Stimulated activated CD4-positive, alpha-beta T cell treated with anti-CD3 and anti-CD28 coated beads, Interleukin-4, amount 100 ng/mL, for 48 hours (primary cell): ENCODE measurements around the gene LRBA.
"Not testable (repeated sequence)": the region's sequence is repeated elsewhere in the genome, so short reads cannot be mapped to it uniquely, and the experiment has no call there.

Experiments used
- DNase-seq, 2 donors: peaks; one replicate each; pipeline ENCODE4 v3.0.0-alpha.2; 2020; ENCODE audit warnings: low read depth in 2 of 2

The LRBA gene

DNA sequence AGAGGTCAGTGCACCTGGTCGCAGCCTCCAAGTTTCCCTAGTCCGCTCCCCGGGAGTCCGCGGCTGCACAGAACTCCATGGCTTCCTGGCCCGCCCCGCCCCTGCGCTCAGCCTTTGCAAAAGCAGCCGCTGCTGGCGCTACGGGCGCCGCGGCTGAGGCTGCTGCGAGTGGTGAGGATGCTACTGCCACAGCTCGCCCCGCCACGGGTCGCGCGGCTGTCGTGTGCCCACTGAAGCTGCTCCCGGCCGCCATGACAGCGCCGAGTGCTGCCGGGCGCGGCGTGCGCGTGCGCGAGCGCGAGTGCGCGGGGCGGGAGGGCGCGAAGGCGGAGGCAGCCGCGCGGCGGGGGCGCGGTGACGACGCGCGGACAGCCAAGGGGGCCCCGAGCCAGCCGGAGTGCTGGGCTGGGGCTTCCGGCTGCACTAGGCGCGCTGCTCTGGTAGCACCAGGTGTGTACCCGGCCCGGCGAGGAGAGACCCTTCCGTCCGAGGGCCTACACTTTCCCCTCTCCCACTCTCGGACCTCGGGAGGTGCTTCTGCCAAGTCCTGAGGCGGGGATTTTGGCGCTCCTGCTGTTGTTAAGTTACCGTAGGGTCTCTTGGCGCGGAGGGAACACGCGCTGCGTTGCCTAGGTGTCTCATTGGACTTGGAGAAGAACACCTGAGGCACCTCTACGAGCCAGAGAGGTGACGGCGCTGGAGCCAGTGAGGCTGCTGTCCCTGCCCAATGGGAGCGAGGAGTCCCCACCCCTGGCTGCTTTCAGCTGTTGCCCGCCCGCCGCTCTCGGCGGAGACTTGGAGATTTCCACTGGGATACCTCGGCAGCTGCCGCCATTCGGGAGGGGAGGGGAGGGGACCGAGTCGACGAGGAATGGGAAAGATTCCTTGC, 619 bp upstream of the LRBA start:
- peak; percentile 70 to 76 for DNase-seq

DNA sequence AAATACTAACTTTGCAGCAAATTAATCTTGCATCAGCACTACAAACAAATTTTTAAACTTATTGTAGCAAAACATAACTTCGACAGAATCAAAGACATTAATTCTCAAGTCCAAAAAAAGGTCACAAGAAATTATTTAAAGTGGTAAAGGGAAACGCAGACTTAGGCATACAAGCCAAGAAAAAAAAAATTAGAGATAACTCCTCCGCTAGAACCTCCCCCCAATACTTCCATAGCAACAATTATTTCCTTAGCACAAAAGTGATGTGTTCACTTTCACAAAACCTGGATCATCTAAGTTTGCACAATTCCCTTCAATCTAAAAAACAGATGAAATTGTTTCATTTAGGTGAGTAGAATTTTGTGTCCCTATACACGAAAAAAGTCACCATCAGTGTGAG, 1.1 kb downstream of the LRBA start:
- no peak for DNase-seq

GRCh38 chr4:151013491-151013890, 1.6 kb downstream of the LRBA start:
- no peak for DNase-seq

- DNase-seq = peak in 1 of 2 donors; percentile 16
Measured at GRCh38 chr4:151012820-151013219, 2.3 kb downstream of the LRBA start.

GRCh38 chr4:151012376-151012775, 2.7 kb downstream of the LRBA start:
- DNase-seq = no peak

- no peak for DNase-seq
Measured at GRCh38 chr4:151004222-151004621, 10.9 kb downstream of the LRBA start.

- no peak for DNase-seq
Measured at GRCh38 chr4:151000747-151001429, 14.2 kb downstream of the LRBA start.

GRCh38 chr4:150999086-150999485, 16.0 kb downstream of the LRBA start:
- DNase-seq = no peak

DNA sequence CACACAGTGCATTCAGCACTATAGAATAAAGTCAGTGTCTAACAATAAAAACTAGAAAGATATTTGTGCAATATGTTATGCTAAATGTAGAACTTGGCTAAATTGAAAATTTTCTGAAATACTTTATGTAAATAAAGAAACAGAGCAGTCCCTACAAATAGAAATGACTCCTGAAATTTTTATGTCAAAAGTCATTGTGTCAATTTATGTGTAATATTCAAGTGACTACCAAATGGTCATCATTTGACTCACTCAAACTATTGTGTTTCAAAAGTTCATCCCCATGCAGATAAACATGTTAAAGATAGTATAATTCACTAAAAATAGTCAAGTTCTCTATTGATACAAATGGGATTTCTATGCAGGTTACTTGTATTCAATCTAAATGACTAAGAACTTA, 17.9 kb downstream of the LRBA start:
- no peak for DNase-seq

GRCh38 chr4:150994721-150995120, 20.4 kb downstream of the LRBA start:
- DNase-seq = no peak

DNA sequence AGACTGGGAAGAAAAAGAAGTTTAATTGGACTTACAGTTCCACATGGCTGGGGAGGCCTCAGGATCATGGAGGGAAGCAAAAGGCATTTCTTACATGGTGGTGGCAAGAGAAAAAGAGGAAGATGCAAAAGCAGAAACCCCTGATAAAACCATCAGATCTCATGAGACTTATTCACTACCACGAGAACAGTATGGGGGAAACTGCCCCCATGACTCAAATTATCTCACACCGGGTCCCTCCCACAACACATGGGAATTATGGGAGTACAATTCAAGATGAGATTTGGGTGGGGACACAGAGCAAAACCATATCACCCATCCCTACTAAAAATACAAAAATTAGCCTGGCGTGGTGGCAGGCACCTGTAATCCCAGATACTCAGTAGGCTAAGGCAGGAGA, 21.5 kb downstream of the LRBA start:
- not testable (repeated sequence) for DNase-seq

- DNase-seq = no peak
Measured at GRCh38 chr4:150990993-150991392, 24.1 kb downstream of the LRBA start.

DNA sequence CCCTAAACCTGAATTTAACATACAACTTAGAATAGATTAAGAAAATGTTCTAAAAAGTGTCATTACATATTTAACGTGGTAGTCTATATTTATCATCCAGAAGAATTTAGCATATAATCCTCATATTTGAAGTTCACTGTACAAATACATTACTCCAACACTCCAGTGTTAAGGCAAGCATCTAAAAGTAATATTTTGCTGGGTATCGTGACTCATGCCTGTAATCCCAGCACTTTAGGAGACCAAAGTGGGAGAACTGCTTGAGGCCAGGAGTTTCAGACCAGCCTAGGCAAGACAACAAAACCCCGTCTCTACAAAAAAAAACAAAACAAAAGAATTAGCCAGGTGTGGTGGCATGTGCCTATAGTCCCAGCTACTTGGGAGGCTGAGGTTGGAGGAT, 24.8 kb downstream of the LRBA start:
- no peak for DNase-seq

GRCh38 chr4:150988238-150988637, 26.8 kb downstream of the LRBA start:
- no peak for DNase-seq

DNA sequence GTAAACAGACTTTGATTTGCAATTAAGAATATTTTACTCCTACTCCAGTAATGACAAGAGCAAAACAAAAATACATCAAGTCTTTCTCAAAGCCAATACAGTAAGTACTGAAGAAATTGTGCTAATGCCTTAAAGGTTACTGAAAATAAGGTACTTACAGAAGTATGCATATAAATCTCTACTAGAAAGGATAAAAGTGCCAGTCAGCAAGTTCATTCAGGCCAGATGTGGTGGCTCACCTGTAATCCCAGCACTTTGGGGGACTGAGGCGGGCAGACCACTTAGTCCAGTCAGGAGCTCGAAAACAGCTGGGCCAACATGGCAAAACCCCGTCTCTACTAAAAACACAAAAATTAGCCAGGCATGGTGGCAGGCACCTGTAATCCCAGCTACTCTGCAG, 27.9 kb downstream of the LRBA start:
- DNase-seq = no peak

GRCh38 chr4:150986085-150986484, 29.0 kb downstream of the LRBA start:
- DNase-seq = peak in 1 of 2 donors; percentile 38

- no peak for DNase-seq
Measured at GRCh38 chr4:150983851-150984250, 31.2 kb downstream of the LRBA start.

DNA sequence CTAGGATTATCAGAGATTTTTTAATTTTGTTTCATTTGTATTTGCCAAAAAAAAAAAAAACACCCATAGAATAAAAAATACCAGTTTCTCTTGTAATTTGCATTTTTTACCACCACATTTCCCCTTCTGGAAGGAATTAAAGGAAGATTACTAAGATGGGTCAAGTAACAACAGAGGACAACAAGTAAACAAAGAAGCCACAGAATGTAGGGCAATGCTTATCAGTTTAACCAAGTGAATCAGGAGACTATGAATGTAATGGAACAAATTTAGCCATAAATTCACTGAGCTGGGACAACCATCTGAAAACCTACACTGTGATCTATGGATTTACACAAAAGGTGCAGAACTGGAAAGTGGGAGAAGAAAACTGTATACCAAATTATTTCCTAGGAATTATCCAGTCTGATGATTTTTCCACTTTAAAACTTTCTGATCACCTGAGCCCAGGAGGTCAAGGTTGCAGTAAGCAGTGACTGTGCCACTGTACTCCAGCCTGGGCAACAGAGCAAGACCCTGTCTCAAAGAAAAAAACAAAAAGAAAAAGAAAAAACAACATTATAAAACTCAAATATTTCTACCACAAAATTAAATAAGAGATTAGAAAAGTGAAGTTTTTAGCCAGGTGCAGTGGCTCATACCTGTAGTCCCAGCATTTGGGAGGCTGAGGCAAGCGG, 32.4 kb downstream of the LRBA start:
- DNase-seq = no peak

DNA sequence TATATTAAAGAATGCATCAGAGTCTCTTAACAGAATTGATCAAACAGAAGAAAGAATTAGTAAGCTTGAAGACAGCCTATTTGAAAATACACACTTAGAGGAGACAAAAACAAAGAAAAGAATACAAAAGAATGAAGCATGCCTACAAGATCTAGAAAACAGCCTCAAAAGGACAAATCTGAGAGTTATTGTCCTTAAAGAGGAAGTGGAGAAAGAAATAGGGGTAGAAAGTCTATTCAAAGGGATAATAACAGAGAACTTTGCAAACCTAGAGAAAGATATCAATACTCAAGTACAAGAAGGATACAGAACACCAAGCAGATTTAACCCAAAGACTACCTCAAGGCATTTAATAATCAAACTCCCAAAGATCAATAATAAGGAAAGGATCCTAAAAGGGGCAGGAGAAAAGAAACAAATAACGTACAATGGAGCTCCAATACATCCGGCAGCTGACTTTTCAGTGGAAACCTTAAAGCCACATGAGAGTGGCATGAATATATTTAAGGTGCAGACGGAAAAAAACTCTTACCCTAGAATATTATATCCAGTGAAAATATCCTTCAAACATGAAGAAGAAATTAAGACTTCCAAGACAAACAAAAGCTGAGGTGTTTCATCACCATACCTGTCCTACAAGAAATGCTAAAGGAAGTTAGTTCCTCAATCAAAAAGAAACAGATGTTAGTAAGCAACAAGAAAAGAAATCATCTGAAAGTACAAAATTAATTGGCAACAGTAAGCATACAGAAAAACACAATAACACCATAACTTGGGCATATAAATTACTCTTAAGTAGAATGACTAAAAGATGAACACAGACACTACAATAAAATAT, 36.1 kb downstream of the LRBA start:
- no peak for DNase-seq

DNA sequence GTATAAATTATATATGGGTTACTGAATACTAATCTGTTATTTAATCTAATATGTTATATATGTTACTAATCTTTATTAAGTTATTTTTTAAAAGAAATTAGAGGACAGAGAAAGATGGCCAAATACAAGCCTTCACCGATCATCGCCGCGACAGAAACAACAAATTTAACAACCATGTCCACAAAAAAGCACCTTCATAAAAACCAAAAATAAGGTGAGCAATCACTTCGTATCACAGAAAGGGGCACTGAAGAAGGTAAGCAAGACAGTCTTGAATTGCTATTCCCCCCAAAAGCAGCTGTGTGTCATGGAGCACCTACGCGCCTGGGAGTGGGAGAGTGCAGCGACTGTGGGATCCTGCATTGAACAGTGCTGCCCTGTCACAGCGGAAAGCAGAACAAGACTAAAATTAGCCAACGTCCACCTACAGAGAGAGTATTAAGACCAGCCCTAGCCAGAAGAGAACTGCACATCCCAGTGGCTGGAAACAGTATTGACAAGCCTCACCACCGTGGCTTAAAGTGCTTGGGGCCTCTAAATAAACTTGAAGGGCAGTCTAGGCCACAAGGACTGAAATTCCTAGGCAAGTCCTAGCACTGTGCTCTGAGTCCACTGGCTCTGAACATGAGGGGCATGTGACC, 38.5 kb downstream of the LRBA start:
- DNase-seq = no peak

DNA sequence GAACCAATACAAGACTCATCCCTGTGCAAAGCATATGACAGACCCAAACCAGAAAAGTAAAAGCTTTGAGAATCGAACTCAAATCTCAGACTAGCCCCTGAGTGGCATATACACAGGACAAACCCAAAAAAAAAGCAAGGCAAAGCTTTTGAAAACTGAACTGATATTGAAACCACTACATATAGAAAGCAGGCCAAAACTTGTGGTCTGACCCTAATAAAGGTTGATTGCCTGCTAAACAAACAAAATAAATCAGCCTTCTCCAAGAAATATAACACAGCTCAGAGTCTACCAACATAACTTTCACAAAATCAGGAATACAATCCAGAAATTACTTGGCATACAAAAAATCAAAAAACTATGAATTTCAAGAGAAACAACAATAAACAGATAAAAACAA, 40.3 kb downstream of the LRBA start:
- no peak for DNase-seq
